HG03432 (cell line): ENCODE data around the gene OPA1.
A peak's percentile ranks its signal among the peaks of the same experiment; 100 is the strongest.

ENCODE experiments used
- ATAC-seq: cut with Tn5 transposase; IDR thresholded peaks from one replicate; pipeline ENCODE4 v1.9.1; 2021; ENCODE audit warnings: mild to moderate bottlenecking, moderate library complexity; ENCODE audit not compliant: unreplicated experiment

The OPA1 gene

DNA sequence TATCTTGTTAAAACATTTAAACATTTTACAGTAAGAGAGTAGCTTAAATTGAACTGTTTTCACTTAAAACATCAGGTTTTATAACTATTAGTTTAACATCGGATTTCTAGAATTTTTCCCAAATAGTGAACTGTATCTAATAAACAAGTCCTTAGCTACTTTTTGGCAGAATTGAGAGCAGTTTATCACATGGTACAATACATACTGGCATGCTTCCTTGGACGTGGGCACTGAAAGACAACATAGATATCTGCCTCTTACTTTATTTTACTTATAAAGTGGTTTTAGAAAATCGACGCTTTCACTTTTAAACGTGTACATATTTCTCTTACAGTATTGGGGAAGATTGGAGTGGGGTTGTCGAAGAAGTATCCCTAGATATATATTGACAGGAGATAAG lies 52.8 kb downstream of the OPA1 start:
- ATAC-seq: no peak

DNA sequence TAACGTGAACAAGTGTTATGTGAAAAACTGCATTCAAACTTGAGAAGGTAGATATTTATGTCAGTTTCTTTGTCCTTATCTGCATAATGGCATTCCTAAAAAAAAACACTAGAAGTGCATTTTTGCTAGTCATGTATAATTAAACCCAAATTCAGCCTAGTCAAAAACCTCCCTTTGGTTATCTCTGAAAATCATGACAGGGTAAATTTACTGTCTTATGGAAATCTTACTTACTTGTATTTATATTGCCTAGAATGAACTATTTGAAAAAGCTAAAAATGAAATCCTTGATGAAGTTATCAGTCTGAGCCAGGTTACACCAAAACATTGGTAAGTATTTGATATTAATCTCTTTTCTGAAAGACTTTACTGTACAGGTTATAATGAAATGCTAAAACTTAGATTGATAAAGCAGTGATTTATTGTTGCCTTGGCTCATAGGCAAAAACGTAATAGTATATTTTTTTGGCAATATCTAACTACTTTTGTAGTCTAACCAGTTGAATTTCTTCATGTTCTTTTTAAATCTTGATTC lies 55.6 kb downstream of the OPA1 start:
- no peak for ATAC-seq

DNA sequence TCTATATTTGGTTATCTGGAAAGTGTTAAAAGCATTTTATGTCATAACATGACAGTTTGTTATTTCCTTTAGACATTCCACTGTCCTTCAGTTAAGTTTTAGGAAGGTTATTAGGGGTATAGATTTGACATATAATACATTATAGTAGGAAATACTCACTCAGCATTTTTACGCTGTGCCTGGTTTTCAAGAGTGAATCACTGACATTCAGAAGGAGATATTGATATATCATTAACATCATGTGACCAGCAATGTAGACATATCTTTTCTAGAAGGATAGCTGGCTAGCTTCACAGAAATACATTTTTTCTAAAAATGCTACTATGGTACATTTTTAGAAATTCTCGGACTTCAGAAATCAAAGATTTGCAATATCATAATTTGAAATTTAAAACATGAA lies 57.6 kb downstream of the OPA1 start:
- no peak for ATAC-seq

DNA sequence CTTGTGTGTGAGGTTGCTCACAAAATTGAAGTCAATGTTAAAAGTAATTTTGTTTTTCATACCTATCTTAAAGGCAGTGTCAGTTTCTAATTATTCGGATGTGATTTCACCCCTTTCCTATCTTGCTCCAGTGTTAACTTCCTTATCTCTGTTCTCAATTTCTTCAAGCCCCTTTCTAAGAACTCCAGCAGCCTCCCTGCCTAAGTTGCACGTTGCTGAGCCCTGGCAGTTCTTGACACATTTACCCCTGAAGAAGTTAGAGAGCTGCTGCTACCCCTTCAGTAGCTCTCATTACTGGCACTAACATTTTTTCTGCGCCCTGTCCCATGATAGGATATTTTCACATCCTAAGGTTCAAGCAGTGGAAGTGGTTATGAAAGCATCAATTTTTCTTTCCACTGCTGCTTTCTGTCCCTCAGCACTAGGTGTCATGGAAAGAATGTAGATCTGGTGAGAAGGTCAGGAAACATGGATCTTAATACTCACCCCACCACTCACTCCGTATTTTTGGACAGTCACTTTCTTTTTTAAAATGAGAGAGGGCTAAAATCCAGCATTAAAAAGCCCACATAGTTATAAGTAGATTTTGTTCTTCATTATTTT lies 62.9 kb downstream of the OPA1 start:
- no peak for ATAC-seq

DNA sequence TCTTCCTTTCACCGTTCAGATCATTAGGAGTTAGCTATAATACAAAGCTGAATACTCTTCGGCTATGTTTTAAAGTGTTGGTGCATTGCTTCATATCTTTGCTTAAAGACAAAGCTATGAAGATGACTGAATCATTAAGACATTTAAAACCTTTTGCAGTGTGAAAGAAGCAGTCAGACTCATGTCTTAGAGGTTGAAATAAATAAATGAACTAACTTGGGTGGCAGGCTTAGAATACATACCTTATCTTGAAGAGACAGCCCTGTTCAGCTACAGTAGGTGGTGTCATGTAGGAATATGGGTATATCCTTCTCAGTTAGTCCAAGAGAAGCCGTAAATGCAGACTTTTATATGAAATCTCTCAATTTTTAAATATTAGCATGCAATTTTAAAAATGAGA lies 63.4 kb downstream of the OPA1 start:
- ATAC-seq: no peak

GRCh38 chr3:193656878-193657282 lies 63.9 kb downstream of the OPA1 start:
- no peak for ATAC-seq

DNA sequence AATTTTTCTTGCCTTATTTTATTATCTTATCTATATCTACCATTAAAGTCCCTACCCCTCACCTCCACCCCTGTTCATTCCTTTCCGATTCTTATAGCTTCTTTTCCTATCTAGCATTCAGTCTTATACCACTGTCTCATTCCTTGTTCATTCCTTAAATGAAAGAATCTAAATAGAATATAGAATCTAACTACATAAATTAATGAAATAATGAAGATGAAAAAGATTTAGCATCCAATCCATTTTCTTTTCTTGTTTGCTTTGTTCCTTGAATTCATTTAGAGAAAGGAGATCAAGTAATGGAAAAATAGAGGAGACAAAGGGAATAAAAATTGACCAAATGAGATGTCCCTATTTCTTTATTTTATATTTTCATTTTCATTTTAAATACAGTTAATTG lies 67.2 kb downstream of the OPA1 start:
- no peak for ATAC-seq

DNA sequence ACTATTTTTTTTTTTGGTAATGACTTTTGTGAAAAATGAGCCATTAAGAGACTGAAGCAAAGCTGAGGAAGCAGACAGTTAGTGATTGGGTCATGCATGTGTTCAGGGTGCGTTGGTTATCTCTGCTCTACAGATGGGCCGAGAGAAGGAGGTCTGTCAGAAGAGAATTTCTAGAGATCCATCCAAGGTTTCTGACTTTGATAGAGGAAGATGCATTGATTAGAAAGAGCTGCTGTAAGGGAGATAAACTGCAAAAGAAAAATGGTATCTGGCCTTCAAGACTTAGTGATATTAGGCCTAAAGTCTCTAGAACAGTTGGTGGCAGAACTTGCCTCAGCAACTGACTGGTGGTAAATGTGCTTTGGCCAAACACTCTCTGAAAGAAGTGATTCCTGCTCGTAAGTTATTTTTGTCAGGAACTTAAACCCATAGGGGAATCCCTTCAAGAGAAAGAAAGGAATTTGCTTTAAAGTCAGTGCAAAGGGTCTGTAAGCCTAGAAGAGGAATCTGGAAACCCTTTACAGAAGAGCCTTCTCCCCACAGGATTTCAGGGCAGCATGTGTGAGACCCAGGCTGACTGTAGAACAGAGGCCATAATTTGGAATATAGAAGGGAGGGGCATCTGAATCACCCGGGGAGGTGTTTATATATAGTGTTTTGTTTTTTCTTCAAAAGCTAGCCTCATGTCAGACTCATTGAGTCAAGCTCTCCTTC lies 67.8 kb downstream of the OPA1 start:
- no peak for ATAC-seq

DNA sequence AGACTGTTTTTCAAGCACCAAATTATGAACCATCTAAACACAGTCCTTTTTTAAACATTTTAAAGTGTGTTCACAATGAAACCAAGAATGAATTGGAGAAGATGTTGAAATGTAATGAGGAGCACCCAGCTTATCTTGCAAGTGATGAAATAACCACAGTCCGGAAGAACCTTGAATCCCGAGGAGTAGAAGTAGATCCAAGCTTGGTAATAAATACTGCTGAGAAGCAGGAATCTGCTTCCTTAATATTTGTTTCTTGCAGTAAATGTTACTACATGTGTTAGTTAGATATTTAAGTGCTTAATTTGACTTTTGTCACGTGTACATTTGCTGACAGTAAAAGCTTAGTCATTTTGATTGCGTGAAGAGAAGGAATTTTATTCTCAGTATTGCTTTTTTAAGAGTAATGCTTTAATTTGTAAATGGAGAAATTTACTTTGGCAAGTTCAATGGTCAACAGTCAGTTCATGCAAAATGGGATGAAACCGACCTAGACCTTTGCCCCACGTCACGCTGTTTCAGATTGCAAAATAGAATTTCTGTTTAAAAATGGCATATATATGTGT lies 69.8 kb downstream of the OPA1 start:
- ATAC-seq: no peak

GRCh38 chr3:193665370-193665989 lies 72.5 kb downstream of the OPA1 start:
- no peak for ATAC-seq

DNA sequence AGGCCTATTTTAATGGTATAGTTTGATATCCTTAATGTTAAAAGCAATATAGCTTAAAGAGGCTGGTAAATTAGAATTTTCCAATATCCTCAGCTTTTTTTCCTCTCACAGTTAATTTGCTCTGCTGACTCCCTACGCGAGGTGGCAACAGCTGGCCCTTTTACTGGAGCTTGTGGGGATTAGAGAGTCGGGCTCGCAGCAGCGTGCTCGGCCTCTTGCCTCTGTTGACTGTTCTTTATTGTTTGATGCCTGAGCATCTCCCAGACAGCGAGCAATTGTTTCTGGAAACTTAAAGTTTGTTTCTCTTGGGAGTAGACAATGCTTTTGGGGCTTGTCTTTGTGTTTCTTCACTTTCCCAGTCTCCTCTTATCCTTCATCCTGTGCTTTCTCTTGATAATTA lies 80.8 kb downstream of the OPA1 start:
- no peak for ATAC-seq

- no peak for ATAC-seq
These were observed 81.7 kb downstream of the OPA1 start for GRCh38 chr3:193674714-193675113.

- no peak for ATAC-seq
These were observed 84.7 kb downstream of the OPA1 start for GRCh38 chr3:193677734-193678133.

DNA sequence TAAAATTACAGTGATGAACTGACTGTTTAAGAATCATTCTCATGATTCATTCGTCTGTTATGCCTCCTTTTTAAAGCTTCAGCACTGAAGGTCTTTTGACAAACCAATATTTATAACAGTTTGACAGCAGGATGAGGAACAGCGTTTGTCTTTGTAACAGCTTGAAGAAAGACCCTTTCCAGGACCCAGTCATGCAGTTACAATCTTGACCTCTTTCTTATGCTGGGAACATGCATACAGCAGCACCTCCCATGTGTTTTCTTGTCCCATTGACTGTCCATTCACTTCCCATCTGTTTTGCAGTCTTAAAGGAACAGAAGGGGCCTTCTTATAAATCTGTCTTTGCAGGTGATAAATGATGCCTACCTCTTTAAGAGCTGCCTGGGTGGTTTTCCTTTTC lies 87.2 kb downstream of the OPA1 start:
- ATAC-seq: no peak

GRCh38 chr3:193681631-193682030 lies 88.6 kb downstream of the OPA1 start:
- no peak for ATAC-seq

- ATAC-seq: no peak
These were observed 93.9 kb downstream of the OPA1 start for GRCh38 chr3:193686665-193687483.

DNA sequence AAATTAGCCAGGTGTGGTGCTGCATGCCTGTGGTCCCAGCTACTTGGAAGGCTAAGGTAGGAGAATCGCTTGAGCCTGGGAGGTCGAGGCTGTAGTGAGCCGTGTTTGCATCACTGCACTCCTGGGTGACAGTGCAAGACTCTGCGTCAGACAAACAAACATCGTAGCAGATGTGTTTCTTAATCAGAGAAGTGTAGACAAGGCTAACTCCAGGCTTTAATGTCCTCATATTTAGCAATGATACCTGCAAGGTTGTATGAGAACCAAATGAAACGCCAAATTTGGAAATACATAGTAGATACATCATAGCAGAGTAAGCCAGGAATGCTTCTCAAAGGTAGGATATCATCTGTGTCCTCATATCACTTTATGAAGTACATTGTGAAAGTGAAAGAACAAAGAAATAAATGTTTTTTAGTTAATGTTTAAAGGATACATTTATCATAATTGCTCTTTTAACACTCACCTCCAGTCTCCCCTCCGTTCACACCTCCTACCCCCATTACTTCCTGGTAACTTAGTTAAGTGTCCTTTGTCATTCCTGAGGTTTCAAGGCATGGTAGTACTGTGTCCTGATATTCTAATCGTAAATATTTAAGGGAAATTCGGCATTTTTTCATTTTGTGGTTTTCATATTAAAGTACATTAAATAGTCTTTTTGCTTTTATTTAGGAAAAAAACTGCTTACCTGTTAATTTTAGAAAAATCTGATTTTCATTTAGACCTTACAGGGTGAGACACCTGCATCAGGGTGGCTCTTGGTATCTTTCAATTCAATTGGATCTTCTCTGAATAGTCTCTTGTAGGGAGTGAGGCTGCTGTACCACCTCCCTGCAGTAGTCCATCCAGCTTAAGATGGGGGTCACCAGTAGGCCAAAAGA lies 96.1 kb downstream of the OPA1 start:
- no peak for ATAC-seq

DNA sequence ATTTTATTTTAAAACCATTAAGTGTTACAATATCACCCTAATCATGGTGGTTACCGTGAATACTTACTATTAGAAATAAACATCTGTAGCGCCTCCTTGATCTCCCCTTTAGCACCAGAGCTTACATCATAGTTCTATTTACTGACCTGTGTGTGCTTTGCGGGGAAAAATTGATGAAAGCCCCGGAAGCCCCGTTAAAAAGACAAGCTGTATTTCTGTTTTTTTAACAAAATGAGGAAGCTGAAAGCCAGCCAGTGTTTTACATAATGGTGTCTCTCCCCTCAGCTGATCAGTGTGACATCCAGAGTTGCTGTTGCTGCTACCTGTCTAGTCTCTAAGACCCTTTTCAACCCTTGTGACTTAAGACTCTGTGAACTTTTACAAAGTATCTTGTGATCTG lies 100.8 kb downstream of the OPA1 start:
- ATAC-seq: peak; percentile 74

GRCh38 chr3:193701953-193702635 lies 109.1 kb downstream of the OPA1 start:
- ATAC-seq: peak; percentile 76
